PFSK-1 (cell line): ENCODE measurements around the gene FAM13C.

Experiments used
- FOXP2 ChIP-seq: optimal IDR thresholded peaks from 2 replicates; pipeline ENCODE3; 2011; ENCODE audit warnings: borderline replicate concordance, control low read depth, inconsistent platforms; ENCODE audit not compliant: insufficient read depth; ENCODE audit errors: extremely low read length, extremely low read depth
- POLR2AphosphoS5 ChIP-seq: IDR thresholded peaks from 2 replicates; pipeline ENCODE4 v1.6.1; 2012; ENCODE audit warnings: low read depth, mild to moderate bottlenecking, control low read depth, low read length, moderate library complexity
- SIN3A ChIP-seq: IDR thresholded peaks from 2 replicates; pipeline ENCODE4 v1.6.1; 2012; ENCODE audit warnings: mild to moderate bottlenecking, low read length, moderate library complexity, borderline replicate concordance; ENCODE audit not compliant: insufficient read depth
- TAF1 ChIP-seq: IDR thresholded peaks from 2 replicates; pipeline ENCODE4 v1.6.1; 2012; ENCODE audit warnings: low read length, control low read depth, borderline replicate concordance; ENCODE audit not compliant: insufficient read depth
- TF ChIP-seq, protein P1 (sequence below), 2 experiments: IDR thresholded peaks; 2 replicates each; pipeline versions ENCODE4 v1.6.1 to v1.8.0; 2011 to 2012; ENCODE audit warnings: low read depth in 2 of 2, low read length in 2 of 2, control low read depth in 1 of 2, inconsistent platforms in 1 of 2, mild to moderate bottlenecking in 1 of 2, moderate library complexity in 1 of 2; ENCODE audit not compliant: insufficient read depth in 1 of 2

FAM13C gene

GRCh38 chr10:59354434-59354833 is 7.9 kb downstream of the FAM13C start:
- TF ChIP-seq TAF1: no peak
- no peak for TF ChIP-seq FOXP2
- TF ChIP-seq, protein P1, sequence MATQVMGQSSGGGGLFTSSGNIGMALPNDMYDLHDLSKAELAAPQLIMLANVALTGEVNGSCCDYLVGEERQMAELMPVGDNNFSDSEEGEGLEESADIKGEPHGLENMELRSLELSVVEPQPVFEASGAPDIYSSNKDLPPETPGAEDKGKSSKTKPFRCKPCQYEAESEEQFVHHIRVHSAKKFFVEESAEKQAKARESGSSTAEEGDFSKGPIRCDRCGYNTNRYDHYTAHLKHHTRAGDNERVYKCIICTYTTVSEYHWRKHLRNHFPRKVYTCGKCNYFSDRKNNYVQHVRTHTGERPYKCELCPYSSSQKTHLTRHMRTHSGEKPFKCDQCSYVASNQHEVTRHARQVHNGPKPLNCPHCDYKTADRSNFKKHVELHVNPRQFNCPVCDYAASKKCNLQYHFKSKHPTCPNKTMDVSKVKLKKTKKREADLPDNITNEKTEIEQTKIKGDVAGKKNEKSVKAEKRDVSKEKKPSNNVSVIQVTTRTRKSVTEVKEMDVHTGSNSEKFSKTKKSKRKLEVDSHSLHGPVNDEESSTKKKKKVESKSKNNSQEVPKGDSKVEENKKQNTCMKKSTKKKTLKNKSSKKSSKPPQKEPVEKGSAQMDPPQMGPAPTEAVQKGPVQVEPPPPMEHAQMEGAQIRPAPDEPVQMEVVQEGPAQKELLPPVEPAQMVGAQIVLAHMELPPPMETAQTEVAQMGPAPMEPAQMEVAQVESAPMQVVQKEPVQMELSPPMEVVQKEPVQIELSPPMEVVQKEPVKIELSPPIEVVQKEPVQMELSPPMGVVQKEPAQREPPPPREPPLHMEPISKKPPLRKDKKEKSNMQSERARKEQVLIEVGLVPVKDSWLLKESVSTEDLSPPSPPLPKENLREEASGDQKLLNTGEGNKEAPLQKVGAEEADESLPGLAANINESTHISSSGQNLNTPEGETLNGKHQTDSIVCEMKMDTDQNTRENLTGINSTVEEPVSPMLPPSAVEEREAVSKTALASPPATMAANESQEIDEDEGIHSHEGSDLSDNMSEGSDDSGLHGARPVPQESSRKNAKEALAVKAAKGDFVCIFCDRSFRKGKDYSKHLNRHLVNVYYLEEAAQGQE (IDR thresholded peaks at IDR 0.05; ENCODE audit: insufficient read depth in 1 of 2, low read depth in 2 of 2, low read length in 2 of 2): no peak
- TF ChIP-seq POLR2AphosphoS5: no peak
- no peak for TF ChIP-seq SIN3A

GRCh38 chr10:59350558-59350957 is 11.8 kb downstream of the FAM13C start:
- no peak for TF ChIP-seq SIN3A

DNA sequence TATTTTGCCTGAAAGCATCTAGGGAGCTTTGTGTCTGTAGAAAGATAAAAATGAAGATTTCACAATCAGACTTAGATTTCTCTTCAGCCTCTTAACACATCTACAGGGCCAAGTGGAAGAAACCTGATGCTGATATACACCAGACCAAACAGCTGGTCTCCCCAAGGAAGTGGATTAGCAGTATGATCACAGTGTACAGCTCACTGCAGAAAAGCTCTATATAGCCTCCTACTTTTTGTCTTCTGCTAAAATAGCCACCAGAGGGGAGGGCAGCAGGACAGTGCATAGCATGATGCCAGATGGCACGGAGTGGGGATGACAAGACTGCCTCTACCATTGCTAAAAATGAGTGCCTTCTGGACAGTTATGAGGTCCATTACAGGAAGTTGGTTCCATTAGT is 16.0 kb downstream of the FAM13C start:
- TF ChIP-seq, protein P1 (IDR thresholded peaks at IDR 0.05; ENCODE audit: insufficient read depth in 1 of 2, low read depth in 2 of 2, low read length in 2 of 2): no peak
- TF ChIP-seq TAF1 (no peak), FOXP2 (no peak), SIN3A (no peak), POLR2AphosphoS5 (no peak)

DNA sequence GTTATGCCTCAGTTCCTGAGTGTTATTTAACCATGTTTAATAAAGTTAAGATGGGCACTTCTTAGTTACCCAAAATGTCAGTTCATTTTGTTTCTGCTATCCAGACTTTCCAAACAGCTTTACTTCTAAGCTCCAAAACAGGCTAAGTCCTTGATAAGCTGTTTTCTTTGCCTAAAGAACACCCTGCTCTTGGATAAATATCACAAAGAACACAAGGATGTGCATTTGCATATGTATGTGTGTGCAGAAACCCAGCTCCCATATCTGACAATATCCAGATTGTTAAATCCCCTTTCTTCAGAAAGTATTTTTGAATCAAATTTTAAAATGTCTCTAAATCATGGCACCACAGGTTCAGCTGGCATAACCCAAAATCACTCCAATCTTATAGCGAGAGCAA is 19.6 kb downstream of the FAM13C start:
- no peak for TF ChIP-seq SIN3A
- TF ChIP-seq FOXP2: no peak
- no peak for TF ChIP-seq TAF1
- TF ChIP-seq POLR2AphosphoS5: no peak
- TF ChIP-seq, protein P1 (IDR thresholded peaks at IDR 0.05; ENCODE audit: insufficient read depth in 1 of 2, low read depth in 2 of 2, low read length in 2 of 2): no peak

GRCh38 chr10:59342000-59342399 is 20.3 kb downstream of the FAM13C start:
- TF ChIP-seq, protein P1 (IDR thresholded peaks at IDR 0.05; ENCODE audit: insufficient read depth in 1 of 2, low read depth in 2 of 2, low read length in 2 of 2): no peak
- TF ChIP-seq FOXP2: no peak
- no peak for TF ChIP-seq POLR2AphosphoS5
- no peak for TF ChIP-seq SIN3A
- no peak for TF ChIP-seq TAF1
